ENCODE measurements around the gene PLEKHM3.

GRCh38 chr2:207935121-207935990 lies 90.0 kb downstream of the PLEKHM3 start:
- TF ChIP-seq POLR2AphosphoS5 (IDR thresholded peaks at IDR 0.05; ENCODE audit: insufficient read depth, low read depth, low read length) (no peak), CTCF (IDR thresholded peaks at IDR 0.05; ENCODE audit: extremely low read depth in 1 of 2, insufficient read depth in 1 of 2, low read depth in 1 of 2, low read length in 2 of 2) (no peak)
